ENCODE measurements around the gene SUSD4. TPM values are rescaled to one million over a fixed set of nuclear protein-coding genes. Genes with fewer than 3 reads are reported as not detected.

Gene SUSD4
- total and polyA plus RNA-seq, 2 of the 4 experiments (the other 2 are of a cell fraction): 1.8 to 2.7 TPM

DNA sequence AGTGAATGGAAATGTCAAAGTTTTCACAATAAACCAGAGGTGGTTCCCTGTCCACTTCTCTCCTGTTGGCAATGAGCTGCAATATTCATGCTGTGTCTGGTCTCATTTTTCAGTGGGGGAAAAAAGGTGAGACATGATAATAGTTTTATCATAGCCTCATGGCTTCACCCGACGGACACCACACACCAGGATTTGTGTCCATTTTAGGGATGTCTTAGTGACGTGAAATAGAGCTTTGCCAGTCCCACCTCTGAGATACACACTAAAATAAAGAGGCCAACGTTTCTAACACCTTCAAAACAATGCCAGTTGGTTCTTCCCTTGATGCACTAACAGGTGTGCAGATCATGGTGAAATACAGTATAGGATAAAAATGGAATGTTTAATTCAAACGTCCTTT is 129.4 kb downstream of the SUSD4 start:
- H3K14ac ChIP-seq (replicated peaks; ENCODE audit: low read depth, low read length): no peak overlapping the region
- BruUV-seq (replicated peaks): no TSS peak
- H3K18ac ChIP-seq (ENCODE audit: low read depth, low read length): no peak overlapping the region
- H4K8ac ChIP-seq (ENCODE audit: low read depth in 2 of 2, low read length in 2 of 2): peak overlapping the region in 1 of 2 experiments; percentile 78; a peak in 1 of 4 replicates
- no peak overlapping the region for H4K91ac ChIP-seq (ENCODE audit: insufficient read depth, low read depth, low read length)
- no peak overlapping the region for H3K27ac ChIP-seq (ENCODE audit: insufficient read depth, low read length)
- CTCF ChIA-PET: no interaction called here
- H2BK15ac ChIP-seq (ENCODE audit: low read depth, low read length): peak overlapping the region; percentile 88; the same call in 2 of the 3 replicates
- peaks cover 30% of the 10 kb centered on the region for H3K9me1 ChIP-seq (ENCODE audit: insufficient read depth, low read length)
- H3K4me1 ChIP-seq (ENCODE audit: control insufficient read depth, insufficient read depth, low read length): peaks cover 20% of the 10 kb centered on the region
- H3K23ac ChIP-seq (ENCODE audit: low read depth, low read length): no peak overlapping the region
- POLR2A ChIA-PET (ENCODE audit: unreplicated experiment): no interaction called here
- H4K20me1 ChIP-seq (ENCODE audit: insufficient read depth, low read length): no peaks in the 10 kb centered on the region
- H3K79me1 ChIP-seq (ENCODE audit: low read depth in 1 of 2, low read length in 2 of 2): peaks cover 0 to 3% of the 10 kb centered on the region in 2 experiments; a peak in 1 of 4 replicates
- H3K56ac ChIP-seq (ENCODE audit: extremely low read depth, insufficient read depth, low read length): no peak overlapping the region
- DNase-seq (no peak), ATAC-seq (ENCODE audit: low read depth) (no peak)
- H3K36me3 ChIP-seq (ENCODE audit: control insufficient read depth, insufficient read depth, low read length): no peaks in the 10 kb centered on the region
- TF ChIP-seq BHLHE40 (IDR thresholded peaks at IDR 0.05; ENCODE audit: low read depth, low read length) (no peak), NFE2L2 (IDR thresholded peaks at IDR 0.05; ENCODE audit: low read depth, low read length) (no peak)
- TF ChIP-seq, protein P1, sequence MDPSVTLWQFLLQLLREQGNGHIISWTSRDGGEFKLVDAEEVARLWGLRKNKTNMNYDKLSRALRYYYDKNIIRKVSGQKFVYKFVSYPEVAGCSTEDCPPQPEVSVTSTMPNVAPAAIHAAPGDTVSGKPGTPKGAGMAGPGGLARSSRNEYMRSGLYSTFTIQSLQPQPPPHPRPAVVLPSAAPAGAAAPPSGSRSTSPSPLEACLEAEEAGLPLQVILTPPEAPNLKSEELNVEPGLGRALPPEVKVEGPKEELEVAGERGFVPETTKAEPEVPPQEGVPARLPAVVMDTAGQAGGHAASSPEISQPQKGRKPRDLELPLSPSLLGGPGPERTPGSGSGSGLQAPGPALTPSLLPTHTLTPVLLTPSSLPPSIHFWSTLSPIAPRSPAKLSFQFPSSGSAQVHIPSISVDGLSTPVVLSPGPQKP (IDR thresholded peaks at IDR 0.05; ENCODE audit: borderline replicate concordance, low read depth, low read length): no peak
- peak overlapping the region; percentile 89 for H2BK20ac ChIP-seq (ENCODE audit: low read depth, low read length)
- peak overlapping the region; percentile 5; the same call in 1 of the 2 replicates for H2AK5ac ChIP-seq (ENCODE audit: low read depth, low read length)
- no peak overlapping the region for H4K5ac ChIP-seq (ENCODE audit: low read depth, low read length)
- WGBS, 2 experiments (ENCODE audit: extremely low coverage in 2 of 2, insufficient read length in 1 of 2): no CpG with 5 or more reads among the region's 5 CpGs
- in situ Hi-C loops (cut with MboI; ENCODE audit: low sequenced_read_pairs): no loop called here
- peak overlapping the region; percentile 90; the same call in 1 of the 2 replicates for H3K4ac ChIP-seq (ENCODE audit: low read depth, low read length)
- no peaks in the 10 kb centered on the region for H3K9me3 ChIP-seq (ENCODE audit: control insufficient read depth, insufficient read depth, low read length)
- dilution Hi-C loops (cut with HindIII; ENCODE audit: low sequenced_read_pairs, unreplicated experiment): no loop called here
- intact Hi-C loops (cut with micrococcal nuclease): loop anchor here (5.0 kb wide), 1 partner anchor 178 kb away; no protein-coding TSS in a partner anchor
- H3K9ac ChIP-seq (ENCODE audit: low read depth, low read length): no peak overlapping the region
- no peak overlapping the region for H2BK5ac ChIP-seq (ENCODE audit: low read depth, low read length, poor library complexity, severe bottlenecking)
- H2BK120ac ChIP-seq (ENCODE audit: low read depth, low read length): peak overlapping the region; percentile 98
- H2AFZ ChIP-seq (replicated peaks; ENCODE audit: low read length, poor library complexity): no peak overlapping the region
- no peak overlapping the region for H3K4me3 ChIP-seq (ENCODE audit: insufficient read depth, low read depth, low read length)
- H3K4me2 ChIP-seq (ENCODE audit: low read depth, low read length): no peak overlapping the region
- H3K27me3 ChIP-seq (ENCODE audit: control insufficient read depth, insufficient read depth, low read length): no peaks in the 10 kb centered on the region
- no peak overlapping the region for H2AK9ac ChIP-seq (replicated peaks; ENCODE audit: low read depth, low read length, poor library complexity)
